Esophagus muscularis mucosa (tissue), 3 donors: ENCODE results near the gene DNAJC21.
"Not testable (repeated sequence)": the region's sequence is repeated elsewhere in the genome, so short reads cannot be mapped to it uniquely, and the experiment has no call there.

Source experiments
- POLR2A ChIP-seq: fragments of 450-650 bp; IDR thresholded peaks from one replicate; pipeline ENCODE4 v1.6.1; 2017; ENCODE audit warnings: antibody characterized with exemption, moderate library complexity, mild to moderate bottlenecking, low read depth
- POLR2AphosphoS5 ChIP-seq, 2 donors: sonication (generic); formaldehyde crosslinking; IDR thresholded peaks; one replicate each; pipeline ENCODE4 v1.6.1; 2017; ENCODE audit warnings: antibody characterized with exemption in 2 of 2
- TF ChIP-seq, protein P1 (sequence below), 3 experiments: fragments of 200-600 bp in 2 of 3; fragments of 450-650 bp in 1 of 3; sonication (generic) in 2 of 3; IDR thresholded peaks; one replicate each; pipeline ENCODE4 v1.5.1; 2017 to 2019; ENCODE audit warnings: antibody characterized with exemption in 3 of 3, mild to moderate bottlenecking in 2 of 3, moderate library complexity in 1 of 3

DNA sequence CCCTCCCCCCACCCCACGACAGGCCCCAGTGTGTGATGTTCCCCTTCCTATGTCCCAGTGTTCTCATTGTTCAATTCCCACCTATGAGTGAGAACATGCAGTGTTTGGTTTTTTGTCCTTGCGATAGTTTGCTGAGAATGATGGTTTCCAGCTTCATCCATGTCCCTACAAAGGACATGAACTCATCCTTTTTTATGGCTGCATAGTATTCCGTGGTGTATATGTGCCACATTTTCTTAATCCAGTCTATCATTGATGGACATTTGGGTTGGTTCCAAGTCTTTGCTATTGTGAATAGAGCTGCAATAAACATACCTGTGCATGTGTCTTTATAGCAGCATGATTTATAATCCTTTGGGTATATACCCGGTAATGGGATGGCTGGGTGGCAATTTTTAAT is 42.3 kb downstream of the DNAJC21 start:
- TF ChIP-seq, protein P1, sequence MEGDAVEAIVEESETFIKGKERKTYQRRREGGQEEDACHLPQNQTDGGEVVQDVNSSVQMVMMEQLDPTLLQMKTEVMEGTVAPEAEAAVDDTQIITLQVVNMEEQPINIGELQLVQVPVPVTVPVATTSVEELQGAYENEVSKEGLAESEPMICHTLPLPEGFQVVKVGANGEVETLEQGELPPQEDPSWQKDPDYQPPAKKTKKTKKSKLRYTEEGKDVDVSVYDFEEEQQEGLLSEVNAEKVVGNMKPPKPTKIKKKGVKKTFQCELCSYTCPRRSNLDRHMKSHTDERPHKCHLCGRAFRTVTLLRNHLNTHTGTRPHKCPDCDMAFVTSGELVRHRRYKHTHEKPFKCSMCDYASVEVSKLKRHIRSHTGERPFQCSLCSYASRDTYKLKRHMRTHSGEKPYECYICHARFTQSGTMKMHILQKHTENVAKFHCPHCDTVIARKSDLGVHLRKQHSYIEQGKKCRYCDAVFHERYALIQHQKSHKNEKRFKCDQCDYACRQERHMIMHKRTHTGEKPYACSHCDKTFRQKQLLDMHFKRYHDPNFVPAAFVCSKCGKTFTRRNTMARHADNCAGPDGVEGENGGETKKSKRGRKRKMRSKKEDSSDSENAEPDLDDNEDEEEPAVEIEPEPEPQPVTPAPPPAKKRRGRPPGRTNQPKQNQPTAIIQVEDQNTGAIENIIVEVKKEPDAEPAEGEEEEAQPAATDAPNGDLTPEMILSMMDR (IDR thresholded peaks at IDR 0.05): not testable (repeated sequence)
- not testable (repeated sequence) for TF ChIP-seq POLR2A; POLR2AphosphoS5 (IDR thresholded peaks at IDR 0.05)
